Stimulated activated CD8-positive, alpha-beta memory T cell treated with anti-CD3 and anti-CD28 coated beads, Interleukin-4, amount 100 ng/mL, for 48 hours (primary cell): ENCODE measurements around the gene PRR23E.

Source experiments
- DNase-seq: peaks from one replicate; pipeline ENCODE4 v3.0.0-alpha.2; 2020

PRR23E gene

DNA sequence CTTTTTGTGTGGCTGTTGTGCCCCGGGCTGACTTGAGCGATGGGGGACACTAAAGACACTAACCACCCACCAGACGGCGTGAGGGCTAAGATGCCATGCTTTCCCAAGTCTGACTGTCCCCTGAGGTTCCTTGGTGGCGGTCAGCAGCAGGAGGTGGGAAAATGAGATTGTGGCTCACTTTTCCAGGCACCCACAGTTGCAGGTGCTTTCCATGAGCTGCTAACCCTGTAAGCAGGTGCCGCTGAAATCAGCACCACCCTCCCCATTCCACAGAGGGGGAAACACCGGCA, 17.7 kb downstream of the PRR23E start:
- no peak for DNase-seq

DNA sequence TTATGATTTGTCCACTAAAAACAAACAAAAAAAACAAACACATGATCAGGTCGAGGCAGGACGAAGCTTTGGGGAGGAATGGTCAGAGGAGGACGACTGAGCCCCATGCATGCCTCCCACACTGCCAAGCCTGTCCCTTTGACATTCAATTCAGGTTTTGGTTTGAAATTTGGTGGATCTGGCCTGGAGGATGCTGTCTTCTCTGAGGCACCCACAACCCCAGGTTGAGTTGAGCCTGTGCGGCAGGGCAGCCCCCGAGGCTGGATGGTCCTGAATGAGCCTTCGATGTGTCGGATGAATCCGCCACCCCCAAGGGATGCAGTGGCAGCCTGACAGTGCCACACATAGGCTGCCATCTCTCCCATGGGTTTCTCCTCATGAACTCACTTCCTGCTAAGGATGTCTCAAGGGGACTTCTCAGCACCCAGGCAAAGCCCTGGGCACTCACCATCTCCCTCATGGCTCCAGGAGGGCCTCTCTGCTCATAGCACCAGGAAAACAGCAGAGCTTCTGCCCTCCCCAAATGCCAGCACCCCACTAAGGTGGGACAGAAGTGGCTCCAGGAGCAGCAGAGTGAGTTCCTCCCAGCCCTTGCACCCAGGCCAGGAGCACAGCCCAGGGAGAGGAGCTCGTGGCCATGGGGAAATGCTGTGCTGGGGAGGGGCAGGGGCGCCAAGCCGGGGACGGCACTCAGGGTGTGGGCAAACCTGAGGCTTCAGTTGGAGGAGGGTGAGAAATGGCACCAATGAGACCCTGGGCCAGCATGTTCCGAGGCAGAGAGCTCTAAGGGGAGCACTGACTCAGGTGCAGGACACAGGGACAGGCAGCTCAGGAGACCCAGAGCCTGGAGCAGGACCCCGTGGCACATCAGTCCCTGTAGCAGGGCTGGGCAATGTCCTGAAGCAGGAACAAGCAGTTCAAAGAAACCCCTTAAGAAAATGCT, 18.5 kb downstream of the PRR23E start:
- no peak for DNase-seq

DNA sequence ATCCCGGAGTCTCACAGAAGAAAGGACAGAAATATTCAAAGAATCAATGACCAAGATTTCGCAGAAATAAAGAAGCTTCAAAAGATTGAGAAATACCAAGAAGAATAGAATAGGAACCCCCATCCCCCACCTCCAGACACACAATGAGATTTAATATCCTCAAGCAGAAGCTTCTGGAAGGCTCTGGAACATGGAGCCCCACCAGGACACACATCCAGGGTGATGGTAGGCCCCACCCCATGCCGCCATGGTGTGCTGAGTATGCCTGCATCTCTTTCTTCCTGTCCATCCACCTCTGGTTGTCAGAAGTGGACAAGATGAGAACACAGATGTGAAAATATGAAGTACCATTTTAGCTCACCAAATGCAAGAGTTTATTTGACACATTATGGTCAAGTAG, 19.3 kb downstream of the PRR23E start:
- no peak for DNase-seq

DNA sequence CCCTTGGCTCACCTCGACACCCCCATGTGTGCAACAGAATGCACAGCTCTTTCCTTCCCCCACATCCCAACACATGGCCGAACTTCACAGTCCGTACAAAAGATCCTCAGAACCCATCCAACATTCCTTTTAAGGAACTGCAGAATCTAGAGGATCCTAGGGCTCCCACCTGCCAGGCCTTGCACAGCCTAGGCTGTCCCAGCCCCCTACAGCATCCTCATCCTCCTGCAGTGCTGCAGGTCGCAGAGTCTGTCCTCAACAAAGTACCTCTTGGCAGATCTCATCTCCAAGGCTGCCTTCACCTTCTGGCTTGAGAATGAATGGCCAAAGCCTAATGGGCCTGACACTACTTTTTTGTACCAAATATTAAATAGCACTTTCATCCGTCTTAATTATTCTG, 19.8 kb downstream of the PRR23E start:
- no peak for DNase-seq

DNA sequence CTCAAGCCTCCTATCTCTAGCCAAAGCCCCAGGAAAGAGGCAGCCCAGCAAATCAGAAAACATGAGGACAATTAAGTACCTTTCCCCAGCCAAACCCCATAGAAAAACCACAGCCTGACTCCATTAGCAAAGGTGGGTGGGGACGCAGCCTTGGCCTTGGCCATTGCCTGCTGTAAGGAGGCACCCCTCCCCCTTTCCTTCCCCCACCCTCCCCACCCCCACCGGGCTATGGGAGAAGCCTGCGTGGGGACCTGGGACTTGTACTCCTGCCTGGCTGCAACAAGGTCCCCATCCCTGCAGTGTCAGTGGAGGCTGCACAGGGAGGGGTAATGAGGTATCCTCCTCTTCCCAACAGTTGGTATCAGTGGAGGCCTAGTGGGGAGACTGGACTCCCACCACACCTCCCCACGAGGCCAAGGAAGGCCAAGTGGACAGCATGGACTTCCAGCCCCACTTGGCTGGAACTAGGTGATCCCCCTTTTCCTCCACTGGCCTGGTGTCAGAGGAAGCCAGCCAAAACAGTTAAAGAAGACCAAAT, 20.5 kb downstream of the PRR23E start:
- DNase-seq, result no peak

DNA sequence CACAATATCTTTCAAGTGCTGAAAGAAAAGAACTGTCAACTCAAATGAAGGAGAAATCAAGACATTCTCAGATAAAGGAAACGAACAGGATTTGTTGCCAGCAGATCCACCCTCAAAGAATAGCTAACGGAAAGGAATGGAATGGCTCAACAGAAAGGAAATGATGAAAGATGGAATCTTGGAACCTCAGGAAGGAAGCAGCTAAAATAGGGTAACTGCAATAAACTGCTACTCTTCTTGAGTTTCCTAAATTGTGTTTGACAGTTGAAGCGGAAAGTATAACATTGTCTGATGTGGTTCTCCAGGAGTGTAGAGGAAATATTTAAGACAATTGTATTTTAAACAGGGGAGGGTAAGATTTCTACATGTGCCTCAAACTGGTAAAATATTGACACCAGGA, 22.0 kb downstream of the PRR23E start:
- DNase-seq, result no peak

DNA sequence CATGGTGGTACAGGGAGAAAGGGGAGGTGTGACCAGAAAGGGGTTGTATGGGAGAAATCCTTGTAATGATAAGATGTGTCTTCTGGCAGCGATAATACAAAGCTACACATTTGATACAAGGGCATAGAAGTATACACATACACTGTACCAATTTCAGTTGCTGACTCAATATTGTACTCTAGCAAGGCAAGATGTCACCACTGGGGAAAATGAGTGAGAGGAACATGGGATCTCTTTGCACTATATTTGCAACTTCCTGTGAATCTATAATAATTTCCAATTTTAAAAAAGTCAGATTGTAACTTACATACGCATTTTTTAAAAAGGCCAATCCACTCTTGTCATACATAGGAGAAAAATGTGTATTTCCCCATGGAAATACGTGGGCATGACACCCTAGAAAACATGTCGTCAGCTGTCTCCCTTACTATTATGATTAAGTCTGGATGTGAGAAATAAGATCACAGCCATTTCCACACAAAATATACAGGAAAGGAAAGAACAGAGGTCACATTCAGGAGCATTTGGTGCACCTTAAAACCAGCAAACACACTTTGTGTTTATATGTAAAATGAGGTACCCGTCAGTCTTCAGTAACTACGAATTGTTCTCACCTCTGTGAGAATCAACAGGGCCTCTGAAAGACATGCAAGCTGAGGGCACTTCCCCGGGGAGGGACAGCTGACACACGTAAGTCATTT, 22.9 kb downstream of the PRR23E start:
- no peak for DNase-seq

DNA sequence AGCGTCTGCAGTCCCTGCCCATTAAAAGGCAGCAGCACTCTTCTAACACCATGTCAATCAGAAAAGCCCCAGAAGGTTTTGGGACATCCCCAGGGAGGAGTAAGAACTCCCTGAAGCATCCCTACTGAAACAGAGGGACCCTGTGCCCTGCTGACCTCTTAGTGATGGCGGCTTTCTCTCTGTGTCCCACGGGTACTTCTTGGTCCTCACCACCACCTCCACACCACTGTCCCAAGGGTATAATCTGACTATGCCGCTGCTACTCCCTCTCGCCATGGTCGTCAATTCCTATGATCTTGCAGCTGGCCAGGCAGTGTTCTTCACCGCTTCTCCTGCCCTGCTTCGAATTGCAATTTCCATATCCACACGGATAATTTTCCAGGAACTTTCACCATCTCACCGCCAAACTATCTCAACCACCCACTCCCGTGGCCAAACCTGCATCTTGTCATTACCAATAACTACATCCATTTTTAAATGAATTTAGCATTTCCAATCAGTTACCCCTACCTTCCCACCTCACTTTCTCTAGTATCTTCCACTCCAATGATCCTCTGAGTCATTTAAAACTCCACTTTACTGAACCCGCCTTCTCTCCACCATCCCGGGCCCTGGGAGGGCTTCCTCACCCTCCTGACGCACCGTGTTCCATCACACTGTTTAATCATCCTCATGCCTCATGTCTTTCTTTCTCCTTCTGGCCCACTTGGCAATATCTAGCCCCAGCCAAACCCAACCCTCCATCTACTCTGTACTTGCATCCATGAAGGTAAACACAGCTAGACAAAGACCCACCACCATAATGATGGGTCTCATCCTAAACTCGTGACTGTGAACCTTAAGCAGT, 23.7 kb downstream of the PRR23E start:
- DNase-seq, result no peak

DNA sequence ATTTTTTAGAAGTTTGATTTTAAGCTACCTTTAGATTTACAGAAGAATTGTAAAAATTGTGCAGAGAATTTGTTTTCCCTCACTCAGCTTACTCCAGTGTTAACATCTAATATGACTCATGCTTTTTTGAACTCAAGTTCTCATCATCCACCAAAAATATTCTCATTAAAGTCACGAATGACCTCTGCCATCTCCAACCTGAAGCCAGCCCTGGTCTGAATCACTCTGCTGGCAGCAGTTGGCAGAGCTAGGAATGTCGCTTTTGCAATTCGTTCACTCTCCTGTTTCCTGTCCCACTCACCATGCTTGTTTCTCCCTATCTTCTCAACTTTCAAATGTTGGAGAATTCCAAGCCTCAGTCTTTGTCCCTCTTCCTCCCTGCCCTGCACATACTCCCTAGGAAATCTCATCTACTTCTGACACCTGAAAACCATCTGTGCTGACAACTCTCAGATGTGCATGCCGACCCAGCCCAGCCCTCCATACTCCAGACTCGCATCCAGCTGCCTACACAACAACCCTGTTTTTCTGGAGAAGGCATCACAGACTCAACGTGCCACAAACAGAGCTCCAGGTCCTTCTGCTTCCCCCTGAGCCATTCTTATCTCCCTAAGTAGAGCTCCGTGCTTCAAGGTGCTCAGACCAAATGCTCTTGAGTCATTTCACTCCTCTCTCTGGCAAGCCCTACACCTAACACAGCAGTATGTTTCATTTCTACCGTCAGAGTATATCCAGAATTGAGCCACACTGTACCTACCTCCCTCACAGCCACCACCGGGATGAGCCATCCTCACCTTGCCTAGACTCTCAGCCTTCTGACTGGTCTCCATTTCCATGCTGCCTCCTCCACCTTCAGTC, 24.9 kb downstream of the PRR23E start:
- DNase-seq, result no peak

DNA sequence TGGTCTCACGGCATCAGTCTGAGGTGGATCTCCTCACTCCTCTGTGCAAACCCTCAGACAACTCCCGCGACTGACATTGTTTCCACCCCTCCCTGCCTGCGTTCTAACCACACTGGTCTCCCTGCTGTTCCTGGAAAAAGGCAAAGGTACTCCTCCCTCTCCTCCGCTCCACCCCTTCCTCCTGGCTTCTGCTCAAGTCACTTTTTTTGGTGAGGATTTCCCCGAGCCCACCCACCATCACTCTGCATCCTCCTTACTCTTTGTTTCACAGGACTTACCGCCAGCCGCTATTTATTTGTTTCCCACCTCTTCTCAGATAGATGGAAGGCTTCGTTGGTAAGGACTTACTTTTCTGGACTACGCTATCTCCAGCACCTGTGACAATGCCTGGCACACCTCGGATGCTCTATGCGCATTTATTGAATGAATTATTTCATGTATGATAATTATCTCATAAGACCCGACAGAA, 25.6 kb downstream of the PRR23E start:
- no peak for DNase-seq

DNA sequence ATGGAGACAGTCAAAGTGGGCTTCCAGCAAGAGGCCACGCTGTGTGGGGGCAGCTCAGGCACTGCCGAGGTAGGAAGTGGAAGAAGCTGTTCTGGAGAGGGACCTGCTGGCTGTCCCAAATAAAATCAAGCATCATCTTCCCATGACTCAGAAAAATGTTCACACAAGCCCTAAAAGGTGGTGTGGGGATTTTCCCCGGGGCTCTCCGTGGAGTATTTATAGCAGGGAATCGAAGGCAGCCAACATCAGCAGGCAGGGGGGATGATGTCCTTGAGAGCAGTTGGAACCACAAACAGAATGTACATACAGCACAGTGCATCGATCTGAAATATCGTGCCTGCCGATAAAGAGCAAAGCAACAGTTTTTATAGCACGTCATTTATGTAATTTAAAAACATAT, 27.6 kb downstream of the PRR23E start:
- no peak for DNase-seq

DNA sequence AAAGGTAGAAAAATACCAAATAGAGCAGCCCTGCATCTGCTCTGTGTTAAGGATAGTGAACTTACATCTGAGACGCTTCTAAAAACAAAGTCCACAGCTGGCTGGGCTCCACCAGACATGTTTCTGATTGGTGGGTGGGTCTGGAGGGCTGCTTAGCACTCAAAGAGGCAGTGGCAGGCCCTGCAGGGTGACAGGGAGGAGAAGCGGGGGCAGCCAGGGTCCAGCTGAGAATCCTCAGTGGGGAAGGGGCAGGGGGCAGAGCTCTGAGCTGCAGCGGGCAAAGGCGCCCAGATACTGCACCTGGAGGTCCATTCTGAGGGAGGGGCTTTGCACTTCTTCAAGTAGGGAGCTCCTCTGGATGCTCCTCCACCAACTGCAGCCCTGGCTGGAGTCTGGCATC, 28.1 kb downstream of the PRR23E start:
- no peak for DNase-seq

DNA sequence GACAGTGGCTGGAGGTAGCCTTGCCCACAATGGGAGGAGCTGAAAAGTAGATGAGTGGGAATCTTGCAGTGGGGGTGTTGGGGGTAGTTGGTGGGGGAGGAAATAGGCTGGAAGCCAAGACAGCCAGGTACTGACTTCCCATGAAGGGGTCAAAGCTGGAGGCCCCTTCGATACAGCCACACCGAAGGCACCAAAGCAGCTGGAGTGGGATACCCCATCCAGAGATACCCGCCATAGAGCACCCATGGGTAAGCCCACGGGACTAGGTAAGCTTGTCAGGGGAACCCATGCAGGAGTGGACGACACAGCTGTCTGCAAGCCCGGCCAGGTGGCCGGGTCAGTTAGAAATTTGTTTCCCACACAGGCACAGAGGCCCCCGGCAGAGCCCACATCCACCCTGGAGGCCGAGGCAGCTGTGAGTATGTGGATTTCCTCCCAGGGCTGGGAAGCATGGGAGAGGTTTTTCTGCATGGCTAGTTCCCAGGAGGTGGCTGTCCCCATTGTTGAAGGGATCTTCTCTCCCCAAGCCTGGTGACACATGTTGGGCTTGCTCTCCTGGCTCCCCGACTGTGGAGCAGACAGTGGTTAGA, 28.6 kb downstream of the PRR23E start:
- no peak for DNase-seq

DNA sequence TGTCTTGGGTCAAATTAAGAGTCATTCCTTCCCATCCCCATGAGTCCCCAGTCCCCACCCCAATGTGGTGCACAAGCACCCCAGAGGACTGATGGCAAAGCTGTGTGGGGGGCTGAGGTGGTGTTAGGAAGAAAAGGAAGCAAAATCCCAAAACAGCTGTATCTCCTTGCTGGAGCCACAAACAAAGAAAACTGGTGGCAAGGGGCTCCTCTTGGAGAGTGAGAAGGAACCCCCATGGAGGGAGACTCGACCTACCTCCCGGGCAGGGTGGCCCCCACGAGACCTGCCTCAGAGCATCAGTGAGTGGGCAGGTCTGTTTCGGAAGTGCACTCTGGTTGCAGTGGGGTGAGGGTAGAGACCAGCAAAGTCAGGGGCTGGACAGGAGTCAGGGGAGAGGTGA, 29.2 kb downstream of the PRR23E start:
- DNase-seq, result no peak

DNA sequence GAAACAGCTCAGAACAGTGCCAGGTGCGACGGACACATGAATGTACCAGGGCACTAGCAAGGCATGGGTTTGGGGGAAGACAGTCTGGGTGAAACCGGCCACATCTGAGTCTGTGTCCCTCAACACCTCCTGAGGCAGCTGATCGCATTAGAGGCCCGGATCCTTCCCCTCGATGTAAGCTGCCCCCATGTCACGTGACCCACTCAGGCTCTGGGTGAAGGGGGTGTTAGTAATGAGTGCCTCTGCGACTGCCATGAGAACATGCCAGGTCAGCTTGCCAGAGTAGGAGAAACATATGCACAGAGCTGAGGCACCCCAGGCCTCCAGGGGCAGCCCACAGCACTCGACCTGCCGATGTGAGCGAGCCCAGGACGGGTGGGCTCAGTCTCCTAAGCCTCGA, 29.7 kb downstream of the PRR23E start:
- DNase-seq, result no peak

DNA sequence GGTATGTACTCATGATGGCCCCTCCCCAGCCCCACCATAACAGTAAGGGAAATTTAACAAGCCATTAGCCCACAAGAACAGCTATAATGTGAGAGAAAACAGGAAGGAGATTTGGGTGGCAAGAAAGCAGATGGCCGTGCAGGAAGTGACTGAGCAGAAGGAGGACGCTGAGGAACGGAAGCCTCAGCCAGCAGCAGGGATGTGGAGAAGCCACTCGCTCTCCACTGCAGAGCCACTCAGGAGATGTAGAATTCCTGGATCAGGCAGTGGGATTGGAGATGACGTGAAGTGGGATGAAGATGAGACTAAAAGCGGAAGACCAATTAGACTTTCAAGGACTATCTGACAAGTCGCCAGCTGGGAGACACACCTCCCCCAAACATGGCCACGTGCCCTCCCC, 31.2 kb downstream of the PRR23E start:
- no peak for DNase-seq

DNA sequence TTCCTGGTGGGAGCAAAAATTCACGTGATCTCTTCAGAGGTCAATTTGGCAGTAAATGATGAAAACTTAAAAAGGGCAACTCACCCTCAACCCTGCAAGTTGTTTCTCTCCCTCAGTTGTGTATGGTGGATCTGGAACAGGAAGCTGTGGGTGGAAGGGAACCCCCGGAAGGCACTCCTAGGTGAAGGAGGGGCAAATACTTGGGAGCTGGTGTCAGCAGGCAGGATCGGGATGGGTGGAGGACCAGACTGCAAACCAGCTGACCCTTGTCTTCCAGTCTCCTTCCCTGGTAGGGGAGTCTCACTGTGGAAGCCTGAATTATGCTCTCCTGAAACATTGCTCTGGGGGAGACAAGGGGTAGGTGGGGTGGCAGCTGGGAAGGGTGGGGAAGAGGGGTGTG, 33.5 kb downstream of the PRR23E start:
- no peak for DNase-seq

DNA sequence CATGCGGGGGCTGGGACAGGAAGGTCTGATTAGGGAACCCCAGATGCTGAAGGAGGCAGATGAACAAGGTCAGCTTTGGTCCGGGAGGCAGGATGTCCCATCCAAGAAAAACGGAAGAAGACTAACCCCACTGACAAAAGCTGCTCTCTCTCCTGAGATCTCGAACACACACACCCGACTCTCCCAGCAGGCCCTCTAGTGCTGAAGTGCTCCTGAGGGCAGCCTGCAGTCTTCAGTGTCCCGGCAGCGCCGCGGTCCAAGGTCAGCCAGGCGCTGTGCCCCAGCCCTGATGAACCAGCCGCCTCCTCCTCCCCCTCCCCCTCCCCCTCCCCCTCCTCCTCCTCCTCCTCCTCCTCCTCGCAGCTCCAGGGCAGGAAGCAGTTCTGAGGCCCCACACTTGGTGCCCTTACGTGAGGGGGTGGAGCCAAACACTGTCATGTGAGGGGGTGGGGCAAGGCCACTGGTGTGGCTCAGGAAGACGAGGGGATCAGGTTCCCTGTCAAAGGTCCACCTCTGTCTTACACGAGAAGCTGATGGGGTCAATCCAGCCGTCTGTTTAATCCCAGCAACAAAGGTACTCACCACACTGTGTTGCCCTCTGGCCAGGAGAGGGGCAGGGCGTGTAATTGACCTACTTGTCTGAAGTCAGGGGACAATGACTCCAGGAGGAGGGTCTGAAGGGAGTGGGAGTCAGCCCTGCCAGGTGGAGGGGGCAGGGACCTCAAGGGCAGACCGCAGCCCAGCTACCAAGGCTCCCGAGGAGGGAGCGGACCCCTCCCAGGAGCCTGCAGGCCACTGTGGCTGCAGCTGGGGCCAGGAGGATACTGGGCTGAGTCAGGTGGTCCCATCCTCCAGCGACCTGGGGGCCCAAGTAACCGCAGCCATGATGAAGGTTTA, 34.3 kb downstream of the PRR23E start:
- DNase-seq, result no peak

DNA sequence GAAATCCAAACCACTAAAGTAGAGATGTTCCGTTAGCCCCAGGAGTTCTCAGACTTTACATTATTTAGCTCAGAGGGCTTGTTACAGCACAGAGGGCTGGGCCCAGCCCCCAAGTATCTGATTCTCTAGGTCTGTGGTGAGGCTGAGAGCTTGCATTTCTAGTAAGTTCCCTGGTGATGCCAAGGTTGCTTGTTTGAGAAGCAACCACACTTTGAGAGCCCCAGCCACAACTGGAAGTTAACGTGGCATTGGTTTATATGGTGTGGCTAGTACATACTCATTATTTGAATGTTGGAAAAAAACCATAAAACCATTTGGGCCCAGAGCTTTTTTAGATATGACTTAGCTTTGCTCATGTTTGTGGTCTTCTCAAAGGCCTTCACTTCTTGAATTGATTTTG, 35.9 kb downstream of the PRR23E start:
- no peak for DNase-seq

DNA sequence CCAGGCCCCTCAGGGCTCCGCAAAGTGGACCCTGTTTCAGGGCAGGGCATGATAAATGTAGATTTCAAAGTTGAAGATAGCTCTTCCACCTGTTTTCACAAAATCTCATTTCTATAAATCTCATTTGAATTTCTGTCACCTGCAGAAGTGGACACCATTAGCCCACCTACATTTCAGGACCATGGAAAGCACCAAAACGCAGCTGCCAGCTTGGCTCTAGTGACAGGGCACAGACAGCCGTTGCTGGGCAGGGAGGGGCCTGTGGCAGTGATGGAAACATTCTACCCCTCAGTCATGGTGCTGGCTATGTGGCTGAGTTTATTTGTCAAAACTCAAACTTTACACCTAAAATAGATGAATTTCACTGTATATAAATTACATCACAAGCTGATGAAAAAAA, 40.4 kb downstream of the PRR23E start:
- DNase-seq, result no peak

DNA sequence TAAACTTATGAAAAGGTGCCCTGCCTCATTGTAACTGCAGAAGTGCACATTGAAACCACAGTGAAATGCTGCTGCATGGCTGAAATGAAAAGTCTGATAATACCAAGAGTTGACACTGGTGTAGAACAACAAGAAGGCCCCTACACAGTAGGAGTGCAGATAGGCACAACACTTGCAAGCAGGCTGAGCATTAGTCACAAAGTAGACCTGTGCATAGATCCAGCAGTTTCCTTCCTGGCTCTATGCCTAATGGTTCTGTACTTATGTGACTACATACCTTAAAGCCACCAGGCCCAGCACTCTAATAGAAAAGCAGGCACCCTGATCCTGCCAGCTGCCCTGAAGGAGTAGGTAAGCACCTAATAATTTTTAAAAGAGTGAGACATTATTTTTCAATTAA, 41.8 kb downstream of the PRR23E start:
- DNase-seq, result no peak
